Panc1 (cell line): ENCODE results near the gene RFX7.
"Not testable (repeated sequence)": the region's sequence is repeated elsewhere in the genome, so short reads cannot be mapped to it uniquely, and the experiment has no call there.

Experiments used
- CTCF ChIP-seq: fragments of 450-650 bp; IDR thresholded peaks from 2 replicates; pipeline ENCODE4 v1.5.1; 2017; ENCODE audit warnings: mild to moderate bottlenecking
- POLR2AphosphoS5 ChIP-seq: IDR thresholded peaks from 2 replicates; pipeline ENCODE4 v1.6.1; 2012; ENCODE audit warnings: mild to moderate bottlenecking, low read depth, low read length, moderate library complexity
- TCF7L2 ChIP-seq: IDR thresholded peaks from 2 replicates; pipeline ENCODE4 v1.6.1; 2011; ENCODE audit warnings: mild to moderate bottlenecking, low read depth, low read length, inconsistent platforms

GRCh38 chr15:56266465-56266864 is 22.8 kb upstream of the RFX7 start:
- not testable (repeated sequence) for TF ChIP-seq POLR2AphosphoS5, CTCF, TCF7L2
